Breast epithelium (tissue), 4 donors: ENCODE results near the gene TMPRSS6. TPM values are rescaled to one million over a fixed set of nuclear protein-coding genes. Genes with fewer than 3 reads are reported as not detected.

ENCODE experiments used
- DNase-seq, 2 donors: peaks; one replicate each; pipeline ENCODE4 v3.0.0-alpha.2; 2019; ENCODE audit warnings: low spot score in 2 of 2
- H3K27ac ChIP-seq, 2 donors: fragments of 200-600 bp; sonication (generic) in 1 of 2; one replicate each; pipeline ENCODE4 v1.5.1; 2016 to 2019; ENCODE audit warnings: mild to moderate bottlenecking in 1 of 2
- H3K27me3 ChIP-seq, 2 donors: fragments of 200-600 bp; sonication (generic) in 1 of 2; one replicate each; pipeline versions ENCODE4 v1.5.1 to v1.6.0; 2017 to 2019; ENCODE audit warnings: control low read depth in 1 of 2, mild to moderate bottlenecking in 1 of 2
- H3K36me3 ChIP-seq: fragments of 200-600 bp; one replicate; pipeline ENCODE4 v1.5.1; 2019
- H3K4me1 ChIP-seq, 2 donors: fragments of 200-600 bp; sonication (generic); one replicate each; pipeline ENCODE4 v1.5.1; 2016 to 2019; ENCODE audit warnings: control low read depth in 1 of 2
- H3K4me3 ChIP-seq, 3 donors: fragments of 200-600 bp; sonication (generic); 1 replicate in 2 of 3; 2 replicates in 1 of 3; pipeline ENCODE4 v1.5.1; 2016 to 2019; ENCODE audit warnings: mild to moderate bottlenecking in 3 of 3, moderate library complexity in 2 of 3
- H3K9me3 ChIP-seq, 2 donors: fragments of 200-600 bp; sonication (generic) in 1 of 2; one replicate each; pipeline ENCODE4 v1.5.1; 2016 to 2019; ENCODE audit warnings: control low read depth in 1 of 2
- CTCF ChIP-seq, 3 donors: fragments of 450-650 bp; IDR thresholded peaks; one replicate each; pipeline ENCODE4 v1.5.1; 2016 to 2017; ENCODE audit warnings: antibody characterized with exemption in 3 of 3, mild to moderate bottlenecking in 3 of 3, moderate library complexity in 3 of 3
- POLR2A ChIP-seq: fragments of 450-650 bp; IDR thresholded peaks from one replicate; pipeline ENCODE4 v1.6.1; 2016; ENCODE audit warnings: antibody characterized with exemption, mild to moderate bottlenecking, moderate library complexity
- POLR2AphosphoS5 ChIP-seq, 3 donors: sonication (generic); formaldehyde crosslinking; IDR thresholded peaks; one replicate each; pipeline ENCODE4 v1.6.1; 2017; ENCODE audit warnings: antibody characterized with exemption in 3 of 3
- intact Hi-C: fragments of 100-400 bp; cut with DNase I; formaldehyde crosslinking; loops from one replicate; pipeline ENCODE4 v1.15.1; 2023; ENCODE audit warnings: low total_unique reads
- total RNA-seq, 3 donors: library from RNA; depleted of rRNA; stranded (reverse); fragments of >200 nt; gene quantifications; one replicate each; pipeline ENCODE4 v1.1.0, GENCODE V29; 2016

The TMPRSS6 gene
- total RNA-seq, 3 donors from 2014 or later, result 0.88 TPM; not detected in 2

GRCh38 chr22:37155971-37156370, 46.5 kb upstream of the TMPRSS6 start:
- intact Hi-C loops, result no loop called here
- Histone ChIP-seq H3K27ac (no peak overlapping the region), H3K36me3 (no peaks in the 10 kb centered on the region), H3K27me3 (no peaks in the 10 kb centered on the region), H3K9me3 (peaks cover 0 to 4% of the 10 kb centered on the region in 2 donors), H3K4me1 (no peaks in the 10 kb centered on the region), H3K4me3 (no peak overlapping the region)
- no peak for TF ChIP-seq CTCF (IDR thresholded peaks at IDR 0.05)
- no peak for TF ChIP-seq POLR2AphosphoS5 (IDR thresholded peaks at IDR 0.05)
- TF ChIP-seq POLR2A, result no peak
- no peak for DNase-seq

GRCh38 chr22:37154925-37155712, 45.6 kb upstream of the TMPRSS6 start:
- no peak for DNase-seq
- Histone ChIP-seq H3K27me3 (no peaks in the 10 kb centered on the region), H3K4me3 (no peak overlapping the region), H3K27ac (no peak overlapping the region), H3K36me3 (no peaks in the 10 kb centered on the region), H3K9me3 (peaks cover 4% of the 10 kb centered on the region in 2 donors), H3K4me1 (no peaks in the 10 kb centered on the region)
- intact Hi-C loops, result no loop called here
- no peak for TF ChIP-seq POLR2AphosphoS5 (IDR thresholded peaks at IDR 0.05)
- no peak for TF ChIP-seq CTCF (IDR thresholded peaks at IDR 0.05)
- TF ChIP-seq POLR2A, result no peak

GRCh38 chr22:37153901-37154300, 44.4 kb upstream of the TMPRSS6 start:
- H3K27me3 ChIP-seq, result no peaks in the 10 kb centered on the region
- no peak for DNase-seq
- no peaks in the 10 kb centered on the region for H3K4me1 ChIP-seq
- intact Hi-C loops, result no loop called here
- no peak overlapping the region for H3K27ac ChIP-seq
- peaks cover 4% of the 10 kb centered on the region in 2 donors for H3K9me3 ChIP-seq
- no peak overlapping the region for H3K4me3 ChIP-seq
- TF ChIP-seq POLR2AphosphoS5 (IDR thresholded peaks at IDR 0.05) (no peak), POLR2A (no peak), CTCF (IDR thresholded peaks at IDR 0.05) (no peak)
- H3K36me3 ChIP-seq, result no peaks in the 10 kb centered on the region

GRCh38 chr22:37151401-37151800, 41.9 kb upstream of the TMPRSS6 start:
- Histone ChIP-seq H3K4me3 (no peak overlapping the region), H3K4me1 (no peaks in the 10 kb centered on the region), H3K27ac (no peak overlapping the region), H3K9me3 (peaks cover 4% of the 10 kb centered on the region in 2 donors), H3K36me3 (no peaks in the 10 kb centered on the region), H3K27me3 (no peaks in the 10 kb centered on the region)
- intact Hi-C loops, result no loop called here
- DNase-seq, result no peak
- TF ChIP-seq POLR2AphosphoS5 (IDR thresholded peaks at IDR 0.05), result no peak
- no peak for TF ChIP-seq POLR2A
- TF ChIP-seq CTCF (IDR thresholded peaks at IDR 0.05), result no peak

- intact Hi-C loops, result no loop called here
- Histone ChIP-seq H3K9me3 (peaks cover 4% of the 10 kb centered on the region in 2 donors), H3K36me3 (no peaks in the 10 kb centered on the region), H3K4me1 (no peaks in the 10 kb centered on the region), H3K27me3 (no peaks in the 10 kb centered on the region), H3K27ac (no peak overlapping the region), H3K4me3 (no peak overlapping the region)
- no peak for DNase-seq
- TF ChIP-seq CTCF (IDR thresholded peaks at IDR 0.05) (no peak), POLR2A (no peak), POLR2AphosphoS5 (IDR thresholded peaks at IDR 0.05) (no peak)
These were observed 41.2 kb upstream of the TMPRSS6 start for GRCh38 chr22:37150701-37151100.
